GM18861 (cell line): ENCODE measurements around the gene DHX57.
"Not testable (repeated sequence)": the region's sequence is repeated elsewhere in the genome, so short reads cannot be mapped to it uniquely, and the experiment has no call there.

Experiments used
- ATAC-seq: cut with Tn5 transposase; IDR thresholded peaks from one replicate; pipeline ENCODE4 v1.9.1; 2021; ENCODE audit not compliant: unreplicated experiment

DHX57 gene

DNA sequence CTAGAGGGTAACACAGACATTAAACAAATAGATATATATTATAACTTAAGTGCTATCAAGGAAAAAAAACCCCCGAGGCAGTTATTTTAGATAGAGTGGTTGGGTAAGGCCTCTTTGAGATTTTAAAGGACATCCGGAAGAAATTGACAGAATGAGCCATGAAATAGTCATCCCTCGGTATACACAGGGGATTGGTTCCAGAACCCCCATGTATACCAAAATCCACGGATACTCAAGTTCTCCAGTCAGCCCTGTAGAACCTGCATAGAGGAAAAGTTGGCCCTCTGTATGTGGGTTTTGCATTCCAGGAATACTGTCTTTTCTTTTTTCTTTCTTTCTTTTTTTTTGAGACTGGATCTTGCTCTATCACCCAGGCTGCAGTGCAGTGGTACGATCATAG is 2.0 kb downstream of the DHX57 start:
- no peak for ATAC-seq

DNA sequence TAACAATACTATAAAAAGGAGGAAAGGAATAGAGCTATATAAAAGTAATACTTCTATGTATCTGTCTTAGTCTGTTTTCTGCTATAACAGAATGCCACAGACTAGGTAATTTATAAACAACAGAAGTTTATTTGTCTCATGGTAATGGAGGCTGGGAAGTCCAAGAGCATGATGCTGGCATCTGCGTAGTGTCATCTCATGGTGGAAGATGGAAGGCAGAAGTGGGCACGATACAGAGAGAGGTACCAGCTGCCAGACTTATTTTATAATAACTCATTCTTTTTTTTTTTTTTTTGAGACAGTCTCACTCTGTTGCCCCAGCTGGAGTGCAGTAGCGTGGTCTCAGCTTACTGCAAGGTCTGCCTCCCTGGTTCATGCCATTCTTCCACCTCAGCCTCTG is 4.3 kb downstream of the DHX57 start:
- no peak for ATAC-seq

DNA sequence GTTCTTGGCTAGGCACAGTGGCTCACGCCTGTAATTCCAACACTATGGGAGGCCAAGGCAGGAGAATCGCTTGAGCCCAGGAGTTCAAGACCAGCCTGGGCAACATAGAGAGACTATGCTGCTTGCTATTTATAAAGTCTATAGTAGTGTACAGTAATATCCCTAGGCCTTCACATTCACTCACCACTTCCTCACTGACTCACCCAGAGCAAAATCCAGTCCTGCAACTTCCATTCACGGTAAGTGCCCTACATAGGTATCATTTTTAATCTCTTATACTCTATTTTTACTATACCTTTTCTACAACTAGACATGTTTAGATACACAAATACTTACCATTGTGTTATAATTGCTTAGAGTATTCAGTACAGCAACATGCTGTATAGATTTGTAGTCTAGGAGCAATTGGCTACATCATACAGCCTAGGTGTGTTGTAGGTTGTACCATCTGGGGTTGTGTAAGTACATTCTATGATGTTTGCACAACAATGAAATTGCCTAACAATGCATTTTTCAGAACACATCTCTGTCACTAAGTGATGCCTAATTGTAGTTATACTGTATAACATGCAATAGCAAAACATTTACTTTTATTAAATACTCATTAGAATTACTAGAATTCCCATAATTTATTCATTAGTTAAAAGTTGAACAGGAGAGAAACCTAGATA is 8.8 kb downstream of the DHX57 start:
- no peak for ATAC-seq

DNA sequence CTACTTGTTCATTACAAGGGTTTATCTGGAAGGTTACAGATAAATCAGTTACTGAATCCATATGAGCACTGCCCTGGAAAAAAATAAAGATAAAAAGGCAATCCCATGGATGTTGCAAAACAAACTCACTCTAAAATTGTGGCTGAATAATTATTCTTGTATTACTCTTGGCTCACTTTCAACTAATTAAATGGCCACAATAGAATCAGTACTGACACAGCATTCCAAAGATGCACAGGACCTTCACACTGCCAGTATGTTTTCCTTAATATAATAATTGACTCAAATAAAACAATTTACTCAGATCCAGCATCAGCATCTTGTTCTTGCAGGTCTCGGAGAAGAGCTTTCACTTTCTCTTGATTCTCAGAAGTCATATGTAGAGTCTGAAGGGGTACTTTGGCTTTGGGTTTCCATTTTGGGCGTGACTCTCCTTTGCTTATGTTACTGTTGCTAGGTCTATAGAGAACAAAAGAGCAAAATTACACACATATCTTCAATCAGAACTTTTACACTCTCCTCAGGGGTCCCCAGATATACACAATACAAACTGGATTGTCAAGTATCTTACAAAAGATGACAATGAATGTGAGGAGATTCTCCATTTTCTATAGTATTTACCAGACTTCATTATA is 12.6 kb downstream of the DHX57 start:
- no peak for ATAC-seq

DNA sequence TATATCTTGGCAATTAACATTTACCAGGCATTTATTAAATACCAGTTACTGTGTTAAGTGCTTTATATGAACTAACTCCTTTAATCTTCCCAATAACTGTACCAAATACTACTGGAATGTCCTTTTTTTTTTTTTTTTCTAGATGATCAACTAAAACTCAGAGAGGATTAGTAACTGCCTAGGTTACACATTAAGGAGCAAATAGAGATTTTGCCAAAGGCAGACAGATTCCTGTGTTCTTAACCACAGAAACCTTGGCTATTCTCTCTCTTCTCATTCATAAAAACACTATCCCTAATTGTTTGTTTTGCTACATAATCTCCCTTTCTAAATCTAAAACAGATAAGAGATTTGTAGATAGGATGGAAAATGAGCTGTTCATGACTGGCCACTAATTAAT is 13.3 kb downstream of the DHX57 start:
- no peak for ATAC-seq

DNA sequence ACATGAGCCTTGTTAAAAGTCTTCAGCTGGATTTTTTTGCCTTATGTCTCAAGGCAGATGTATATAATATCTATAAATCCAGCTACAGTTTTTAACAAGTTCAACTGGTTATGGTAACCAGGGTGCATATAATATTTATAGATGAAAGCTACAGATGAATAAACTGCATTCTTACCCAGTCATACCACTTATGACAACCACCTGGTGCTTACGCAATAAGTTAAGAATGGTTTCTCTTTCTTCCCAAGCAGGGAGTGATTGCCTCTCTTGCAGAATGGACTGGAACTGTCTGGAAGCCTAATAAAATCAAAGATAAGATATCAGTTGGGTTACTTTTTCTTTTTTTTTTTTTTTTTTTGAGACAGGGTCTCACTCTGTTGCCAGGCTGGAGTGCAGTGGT is 19.6 kb downstream of the DHX57 start:
- ATAC-seq = no peak

DNA sequence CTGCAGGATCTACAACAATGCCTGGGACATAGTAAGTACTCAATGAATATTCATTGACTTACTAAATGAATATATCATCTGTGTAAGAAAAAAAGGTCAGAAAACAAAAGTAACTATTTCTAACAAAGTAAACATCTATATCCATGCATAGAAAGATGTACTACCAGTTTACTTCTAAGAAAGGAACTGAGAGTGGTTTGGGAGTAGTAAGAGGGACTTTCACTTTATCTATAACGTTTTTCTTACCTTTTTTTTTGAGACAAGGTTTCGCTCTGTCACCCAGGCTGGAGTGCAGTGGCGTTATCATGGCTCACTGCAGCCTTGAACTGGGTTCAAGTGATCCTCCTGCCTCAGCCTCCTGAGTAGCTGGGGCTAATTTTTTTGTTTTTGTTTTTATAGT is 25.7 kb downstream of the DHX57 start:
- ATAC-seq = peak; percentile 85

DNA sequence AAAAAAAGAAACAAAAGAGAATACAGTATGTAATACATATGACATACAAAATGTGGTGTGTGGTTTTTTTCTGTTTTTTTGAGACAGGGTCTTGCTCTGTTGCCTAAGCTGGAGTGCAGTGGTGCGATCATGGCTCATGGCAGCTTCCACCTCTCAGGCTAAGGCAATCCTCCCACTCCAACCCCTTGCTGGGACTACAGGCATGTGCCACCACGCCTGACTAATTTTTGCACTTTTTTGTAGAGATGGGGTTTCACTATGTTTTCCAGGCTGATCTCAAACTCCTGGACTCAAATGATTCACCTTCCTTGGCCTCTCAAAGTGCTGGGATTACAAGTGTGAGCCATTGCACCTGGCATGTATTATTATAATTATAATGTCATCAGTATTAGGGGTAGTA is 38.9 kb downstream of the DHX57 start:
- no peak for ATAC-seq

DNA sequence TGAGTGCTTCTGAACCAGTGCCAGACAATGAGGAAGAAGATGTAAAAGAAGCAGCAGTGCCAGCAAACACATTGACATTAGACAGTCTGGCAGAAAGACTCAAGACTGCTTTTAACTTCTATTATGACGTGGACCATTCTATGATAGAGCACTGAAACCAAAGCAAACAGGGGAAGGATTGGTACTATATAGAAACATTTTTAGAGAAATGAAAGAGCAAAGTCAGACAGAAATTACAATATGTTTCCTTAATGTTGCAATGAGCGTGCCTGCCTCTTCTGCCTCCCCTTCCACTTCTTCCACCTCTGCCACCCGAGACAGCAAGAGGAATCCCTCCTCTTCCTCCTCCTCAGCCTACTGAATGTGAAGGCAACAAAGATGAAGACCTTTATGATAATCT is 39.7 kb downstream of the DHX57 start:
- peak; percentile 97 for ATAC-seq

DNA sequence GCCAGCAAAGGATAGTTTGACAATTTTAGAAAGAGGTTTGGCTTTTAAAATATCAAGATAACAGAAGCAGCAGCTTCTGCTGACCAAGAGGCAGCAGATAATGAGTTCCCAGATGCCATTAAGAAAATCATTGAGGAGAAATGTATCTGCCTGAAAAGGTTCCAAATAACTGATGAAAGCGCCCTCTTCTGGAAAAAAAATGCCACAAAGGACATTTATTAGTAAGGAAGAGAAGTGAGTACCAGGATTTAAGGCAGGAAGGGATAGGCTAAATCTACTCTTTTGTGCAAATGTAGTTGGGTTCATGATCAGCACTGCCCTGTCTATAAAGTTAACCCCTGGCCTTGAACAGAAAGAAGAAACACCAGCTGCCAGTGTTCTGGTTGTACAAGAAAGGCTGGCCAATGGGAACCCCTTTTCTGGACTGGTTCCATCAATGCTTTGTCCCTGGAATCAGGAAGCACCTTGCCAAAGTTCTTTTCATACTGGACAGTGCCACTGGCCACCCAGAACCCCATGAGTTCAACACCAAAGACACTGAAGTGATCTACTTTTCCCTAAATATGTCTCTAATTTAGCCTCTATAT is 40.6 kb downstream of the DHX57 start:
- ATAC-seq = no peak

DNA sequence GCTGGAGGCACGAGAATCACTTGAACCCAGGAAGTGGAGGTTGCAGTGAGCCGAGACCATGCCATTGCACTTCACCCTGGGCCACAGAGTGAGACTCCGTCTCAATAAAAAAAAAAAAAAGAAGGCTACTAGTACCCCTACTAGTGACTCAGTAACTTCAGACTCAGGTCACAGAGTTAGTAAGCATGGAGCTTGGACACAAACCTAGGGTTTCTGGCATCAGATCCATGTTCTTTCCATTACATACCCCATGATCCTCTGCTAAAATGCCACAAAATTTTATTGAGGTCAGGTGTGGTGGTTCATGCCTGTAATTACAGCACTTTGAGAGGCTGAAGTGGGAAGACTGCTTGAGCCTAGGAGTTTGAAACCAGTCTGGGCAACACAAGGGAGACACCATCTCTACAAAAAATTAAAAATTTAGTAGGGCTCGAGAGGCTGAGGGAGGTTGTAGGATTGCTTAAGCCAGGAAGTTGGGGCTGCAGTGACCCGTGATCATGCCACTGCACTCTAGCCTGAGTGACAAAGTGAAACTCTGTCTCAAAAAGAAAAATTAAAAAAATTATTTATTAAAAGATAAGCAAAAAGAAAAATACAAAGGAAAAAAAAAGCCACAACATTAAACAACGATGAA is 45.1 kb downstream of the DHX57 start:
- ATAC-seq = no peak

DNA sequence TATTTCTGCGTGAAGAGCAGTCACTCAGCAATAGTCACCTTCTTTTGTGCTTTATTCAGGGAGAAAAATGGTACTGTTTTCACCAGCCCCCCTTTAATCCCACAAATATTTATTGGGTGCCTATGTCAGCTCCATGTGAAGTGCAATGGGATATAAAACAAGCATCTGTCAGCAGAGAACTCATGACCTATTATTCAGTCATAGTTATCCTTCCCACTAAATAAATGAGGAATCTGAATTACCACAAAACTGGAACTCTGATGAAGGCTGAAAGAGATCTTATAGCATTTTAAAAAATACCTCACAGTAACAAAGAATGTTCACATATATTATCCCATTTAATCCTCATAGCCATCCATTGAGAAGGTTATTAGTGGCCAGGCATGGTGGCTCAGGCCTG is 45.8 kb downstream of the DHX57 start:
- ATAC-seq = no peak

DNA sequence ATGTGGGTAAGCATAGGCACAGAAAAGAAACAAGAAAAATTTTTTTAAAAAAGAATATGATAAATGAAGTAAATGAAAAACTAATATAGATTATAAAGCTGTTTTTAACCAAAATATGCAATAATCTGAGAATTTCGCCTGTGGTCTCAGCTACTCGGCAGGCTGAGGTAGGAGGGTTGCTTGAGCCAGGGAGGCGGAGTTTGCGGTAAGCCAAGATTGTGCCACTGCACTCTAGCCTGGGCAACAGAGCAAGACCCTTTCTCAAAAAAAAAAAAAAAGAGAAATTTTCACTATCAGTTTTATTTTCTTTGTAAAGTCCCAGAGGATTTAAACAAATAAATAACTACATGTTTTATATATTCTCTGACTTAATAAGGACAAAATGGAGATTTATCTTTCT is 47.3 kb downstream of the DHX57 start:
- no peak for ATAC-seq

DNA sequence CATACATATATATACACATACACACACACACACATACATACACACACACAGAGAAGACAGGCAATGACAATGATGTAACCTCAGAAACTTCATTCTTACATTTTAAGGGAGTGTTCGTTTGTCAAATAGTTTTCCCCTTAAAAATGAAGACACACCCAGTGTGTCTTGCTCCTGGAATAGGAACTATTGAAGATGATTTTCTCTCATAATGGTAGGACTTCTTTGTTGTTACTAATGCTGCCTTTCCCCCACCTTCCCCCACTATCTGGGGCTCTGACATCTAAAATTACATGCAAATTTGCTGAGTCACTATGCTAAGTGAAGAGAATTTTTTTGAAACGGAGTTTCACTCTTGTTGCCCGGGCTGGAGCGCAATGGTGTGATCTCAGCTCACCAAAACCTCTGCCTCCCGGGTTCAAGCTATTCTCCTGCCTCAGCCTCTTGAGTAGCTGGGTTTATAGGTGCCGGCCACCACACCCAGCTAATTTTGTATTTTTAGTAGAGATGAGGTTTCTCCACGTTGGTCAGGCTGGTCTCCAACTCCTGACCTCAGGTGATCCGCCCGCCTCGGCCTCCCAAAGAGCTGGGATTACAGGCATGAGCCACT is 48.1 kb downstream of the DHX57 start:
- ATAC-seq = not testable (repeated sequence)

DNA sequence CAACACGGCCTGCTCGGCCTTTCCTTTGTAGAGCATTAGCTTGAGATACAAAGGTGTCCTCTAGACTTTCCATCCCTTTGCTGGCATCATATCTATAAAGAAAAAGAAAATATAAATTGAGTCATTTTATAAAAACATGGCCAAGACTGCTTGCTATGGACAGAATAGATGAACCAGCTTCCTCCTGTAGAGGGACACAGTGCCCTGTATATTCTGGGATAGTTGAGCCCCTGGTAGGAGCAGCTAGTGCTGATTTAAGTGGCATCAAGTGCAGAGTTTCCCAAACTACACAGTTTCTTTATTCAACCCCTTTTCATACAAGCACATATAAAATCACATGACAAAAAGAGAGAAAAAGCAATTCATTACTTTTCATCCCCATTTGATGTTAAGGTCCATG is 49.8 kb downstream of the DHX57 start:
- no peak for ATAC-seq

DNA sequence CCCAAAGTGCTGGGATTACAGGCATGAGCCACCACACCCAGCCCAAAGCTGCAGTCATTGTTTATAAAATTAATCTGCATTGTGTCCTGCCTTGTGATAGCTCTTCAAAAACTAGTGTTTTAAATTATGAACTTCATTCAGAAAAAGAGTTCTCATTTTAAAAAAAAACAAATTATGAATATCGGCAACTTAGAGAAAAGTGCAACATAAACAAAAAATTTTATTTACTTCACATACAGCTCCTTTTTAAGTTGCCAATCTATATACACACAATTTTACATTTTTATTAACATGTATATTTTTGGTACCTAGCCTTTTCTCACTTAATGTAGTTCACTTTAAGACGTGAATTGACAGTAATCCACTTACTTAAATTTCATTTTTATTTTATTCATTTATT is 50.8 kb downstream of the DHX57 start:
- ATAC-seq = no peak

DNA sequence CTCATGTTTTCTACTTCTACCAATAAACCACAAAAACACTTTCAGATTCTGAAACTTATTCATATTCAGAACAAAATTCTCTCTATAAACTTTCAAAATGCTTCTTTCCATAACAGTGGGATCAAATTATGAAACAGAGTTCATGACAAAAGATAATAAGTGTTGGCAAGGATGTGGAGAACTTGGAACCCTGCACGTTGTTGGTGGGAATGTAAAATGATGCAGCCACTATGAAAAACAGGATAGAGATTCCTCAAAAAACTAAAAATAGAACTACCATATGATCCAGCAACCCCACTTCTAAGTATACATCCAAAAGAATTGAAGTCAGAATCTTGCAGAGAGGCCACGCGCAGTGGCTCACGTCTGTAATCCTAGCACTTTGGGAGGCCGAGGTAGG is 52.3 kb downstream of the DHX57 start:
- no peak for ATAC-seq

DNA sequence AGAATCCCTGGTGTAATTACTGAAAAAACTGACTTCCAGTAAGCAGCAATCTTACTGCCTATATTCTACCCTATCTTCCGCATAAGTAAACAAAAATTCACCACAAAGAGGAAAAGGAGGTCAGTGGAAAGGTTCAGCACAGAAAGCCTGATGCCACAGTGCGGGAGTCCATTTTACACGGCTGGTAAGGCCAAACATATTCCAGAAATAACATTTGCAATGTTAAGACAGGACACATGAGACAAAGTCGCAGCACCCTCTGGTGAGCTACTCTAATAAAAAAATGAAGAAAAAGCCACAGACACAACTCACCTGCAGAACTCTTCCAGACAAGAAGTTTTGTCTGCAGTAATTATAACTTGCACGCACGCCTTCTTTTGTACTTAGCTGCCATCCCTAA is 57.2 kb downstream of the DHX57 start:
- ATAC-seq = no peak

DNA sequence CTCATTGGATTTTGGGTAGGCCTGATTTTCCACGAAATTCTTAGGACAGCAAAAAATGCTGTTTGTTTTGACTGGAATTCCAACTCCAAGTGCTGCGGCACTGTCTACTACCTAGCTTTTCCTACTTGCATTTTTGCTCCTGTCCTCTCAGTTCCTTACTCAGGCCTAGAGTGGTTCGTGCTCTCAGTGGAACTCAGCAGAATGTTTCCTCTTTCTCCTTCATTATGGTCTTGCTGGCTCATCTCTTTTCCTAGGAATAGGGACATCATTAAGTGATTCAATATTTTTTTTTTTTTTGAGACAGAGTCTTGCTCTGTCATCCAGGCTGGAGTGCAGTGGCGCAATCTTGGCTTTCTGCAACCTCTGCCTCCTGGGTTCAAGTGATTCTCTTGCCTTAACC is 59.8 kb downstream of the DHX57 start:
- ATAC-seq = no peak

DNA sequence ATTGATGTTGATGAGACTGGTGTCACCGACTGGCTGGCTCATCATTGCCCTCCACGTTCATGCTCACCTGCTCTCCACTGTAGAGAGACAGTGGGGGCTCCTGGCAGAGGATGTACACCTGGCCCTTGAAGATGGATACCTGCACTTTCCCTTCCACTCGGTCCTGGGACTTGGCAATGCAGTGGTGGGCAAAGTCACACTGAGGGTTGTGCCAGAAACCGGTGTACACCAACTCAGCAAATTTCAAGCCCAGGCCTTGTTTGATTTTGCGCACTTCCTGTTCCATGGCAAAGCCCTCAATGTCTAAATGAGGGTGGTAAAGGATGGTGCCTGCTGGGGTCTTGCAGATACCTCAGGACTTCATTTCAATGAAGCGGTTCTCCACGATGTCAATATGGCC is 65.2 kb downstream of the DHX57 start:
- no peak for ATAC-seq

DNA sequence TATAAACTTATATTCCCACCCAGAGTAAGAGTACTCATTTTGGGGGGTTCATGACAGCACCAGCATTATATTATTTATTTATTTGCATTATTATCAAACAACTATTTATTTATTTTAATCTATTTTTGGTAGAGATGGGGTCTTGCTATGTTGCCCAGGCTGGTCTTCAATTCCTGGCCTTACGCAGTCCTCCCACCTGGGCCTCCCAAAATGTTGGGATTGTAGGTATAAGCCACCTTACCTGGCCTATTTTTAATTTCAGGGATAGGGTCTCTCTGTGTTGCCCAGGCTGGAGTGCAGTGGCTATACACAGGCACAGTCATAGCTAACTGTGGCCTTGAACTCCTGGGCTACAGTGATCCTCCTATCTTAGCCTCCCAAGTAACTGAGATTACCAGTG is 67.1 kb downstream of the DHX57 start:
- ATAC-seq = no peak

DNA sequence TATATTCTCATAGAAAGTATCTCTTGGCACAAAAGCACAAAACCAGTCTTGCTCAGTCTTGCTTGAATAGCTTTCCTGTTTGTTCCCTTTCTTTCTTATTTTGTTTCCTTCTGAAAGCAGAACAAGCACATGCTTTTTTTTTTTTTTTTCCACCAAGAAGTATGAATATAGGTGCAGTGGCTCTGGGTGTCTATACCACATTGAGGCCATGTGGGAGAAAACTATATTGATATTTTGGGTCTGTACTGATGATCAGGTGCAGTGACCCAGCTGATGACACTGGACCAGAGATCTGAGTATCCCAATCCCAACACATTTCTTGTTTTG is 69.0 kb downstream of the DHX57 start:
- ATAC-seq = no peak
